ENCODE data around the gene CCDC160.
A peak's percentile ranks its signal among the peaks of the same experiment; 100 is the strongest.
"Not testable (repeated sequence)": the region's sequence is repeated elsewhere in the genome, so short reads cannot be mapped to it uniquely, and the experiment has no call there.

The CCDC160 gene

DNA sequence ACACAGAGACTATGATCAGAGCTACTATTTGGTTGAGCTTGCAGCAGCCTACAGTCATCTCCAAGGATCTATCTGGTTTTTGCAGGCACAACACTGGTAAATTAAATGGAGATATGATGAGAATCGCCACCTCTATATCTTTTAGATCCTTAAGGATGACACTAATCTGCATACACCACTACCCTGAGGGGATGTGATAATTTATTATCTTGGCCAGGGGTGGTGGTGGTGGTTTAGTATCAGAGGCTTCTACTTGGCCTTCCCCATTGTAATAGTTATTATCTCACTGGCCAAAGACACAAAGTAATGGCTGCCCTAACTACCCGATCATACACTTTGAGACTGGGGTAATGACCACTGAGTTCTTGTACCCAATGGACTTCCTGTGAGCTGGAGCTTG is 21.2 kb downstream of the CCDC160 start:
- Histone ChIP-seq H3K4me2 (ENCODE audit: low read length) (no peak overlapping the region), H3K9ac (no peak overlapping the region), H3K4me1 (no peaks in the 10 kb centered on the region), H3K4me3 (ENCODE audit: low read depth, low read length) (no peak overlapping the region), H3K9me3 (ENCODE audit: control insufficient read depth, low read length) (no peaks in the 10 kb centered on the region), H3K27me3 (ENCODE audit: control insufficient read depth, insufficient read depth, low read length) (no peaks in the 10 kb centered on the region), H2AFZ (no peak overlapping the region), H3K27ac (no peak overlapping the region), H3K79me2 (no peaks in the 10 kb centered on the region), H3K36me3 (ENCODE audit: control insufficient read depth, insufficient read depth, low read length) (no peaks in the 10 kb centered on the region)
- TF ChIP-seq, protein P1, sequence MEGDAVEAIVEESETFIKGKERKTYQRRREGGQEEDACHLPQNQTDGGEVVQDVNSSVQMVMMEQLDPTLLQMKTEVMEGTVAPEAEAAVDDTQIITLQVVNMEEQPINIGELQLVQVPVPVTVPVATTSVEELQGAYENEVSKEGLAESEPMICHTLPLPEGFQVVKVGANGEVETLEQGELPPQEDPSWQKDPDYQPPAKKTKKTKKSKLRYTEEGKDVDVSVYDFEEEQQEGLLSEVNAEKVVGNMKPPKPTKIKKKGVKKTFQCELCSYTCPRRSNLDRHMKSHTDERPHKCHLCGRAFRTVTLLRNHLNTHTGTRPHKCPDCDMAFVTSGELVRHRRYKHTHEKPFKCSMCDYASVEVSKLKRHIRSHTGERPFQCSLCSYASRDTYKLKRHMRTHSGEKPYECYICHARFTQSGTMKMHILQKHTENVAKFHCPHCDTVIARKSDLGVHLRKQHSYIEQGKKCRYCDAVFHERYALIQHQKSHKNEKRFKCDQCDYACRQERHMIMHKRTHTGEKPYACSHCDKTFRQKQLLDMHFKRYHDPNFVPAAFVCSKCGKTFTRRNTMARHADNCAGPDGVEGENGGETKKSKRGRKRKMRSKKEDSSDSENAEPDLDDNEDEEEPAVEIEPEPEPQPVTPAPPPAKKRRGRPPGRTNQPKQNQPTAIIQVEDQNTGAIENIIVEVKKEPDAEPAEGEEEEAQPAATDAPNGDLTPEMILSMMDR (IDR thresholded peaks at IDR 0.05), result no peak

GRCh38 chrX:134285934-134286333 is 49.0 kb downstream of the CCDC160 start:
- H3K9ac ChIP-seq; H2AFZ ChIP-seq; H3K36me3 ChIP-seq (ENCODE audit: control insufficient read depth, insufficient read depth, low read length); H3K79me2 ChIP-seq; H3K4me2 ChIP-seq (ENCODE audit: low read length); H3K9me3 ChIP-seq (ENCODE audit: control insufficient read depth, low read length); H3K4me1 ChIP-seq; H3K4me3 ChIP-seq (ENCODE audit: low read depth, low read length); H3K27me3 ChIP-seq (ENCODE audit: control insufficient read depth, insufficient read depth, low read length); H3K27ac ChIP-seq: not testable (repeated sequence)

DNA sequence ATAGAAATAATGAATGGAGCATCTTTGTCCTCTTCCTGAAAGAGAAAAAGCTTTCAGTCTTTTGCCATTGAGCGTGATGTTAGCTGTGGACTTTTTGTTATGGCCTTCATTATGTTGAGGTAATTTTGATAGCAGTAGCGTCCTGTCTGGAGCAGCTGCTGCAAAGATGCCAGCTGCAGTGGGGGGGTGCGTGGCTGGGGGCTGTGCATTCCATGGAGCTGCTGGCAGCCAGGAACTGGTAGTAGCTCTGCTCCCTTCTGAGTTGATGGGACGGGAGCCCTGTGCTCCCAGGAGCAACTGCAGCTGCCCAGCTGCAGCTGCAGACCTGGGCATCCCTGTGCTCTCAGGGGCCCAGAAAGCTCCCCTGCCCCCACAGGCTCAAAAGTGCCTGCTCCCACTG is 50.4 kb downstream of the CCDC160 start:
- Histone ChIP-seq H3K4me2 (ENCODE audit: low read length) (no peak overlapping the region), H3K4me1 (no peaks in the 10 kb centered on the region), H3K4me3 (ENCODE audit: low read depth, low read length) (no peak overlapping the region), H3K27me3 (ENCODE audit: control insufficient read depth, insufficient read depth, low read length) (no peaks in the 10 kb centered on the region), H2AFZ (no peak overlapping the region), H3K9ac (no peak overlapping the region), H3K27ac (no peak overlapping the region), H3K79me2 (no peaks in the 10 kb centered on the region), H3K9me3 (ENCODE audit: control insufficient read depth, low read length) (no peaks in the 10 kb centered on the region), H3K36me3 (ENCODE audit: control insufficient read depth, insufficient read depth, low read length) (no peaks in the 10 kb centered on the region)
- TF ChIP-seq, protein P1 (IDR thresholded peaks at IDR 0.05), result no peak

GRCh38 chrX:134294548-134294947 is 57.6 kb downstream of the CCDC160 start:
- no peak overlapping the region for H3K4me3 ChIP-seq (ENCODE audit: low read depth, low read length)
- H3K27me3 ChIP-seq (ENCODE audit: control insufficient read depth, insufficient read depth, low read length), result no peaks in the 10 kb centered on the region
- no peak overlapping the region for H3K27ac ChIP-seq
- no peak overlapping the region for H3K4me2 ChIP-seq (ENCODE audit: low read length)
- no peak overlapping the region for H3K9ac ChIP-seq
- no peaks in the 10 kb centered on the region for H3K79me2 ChIP-seq
- TF ChIP-seq, protein P1 (IDR thresholded peaks at IDR 0.05), result peak; percentile 21
- H3K4me1 ChIP-seq, result no peaks in the 10 kb centered on the region
- no peak overlapping the region for H2AFZ ChIP-seq
- no peaks in the 10 kb centered on the region for H3K36me3 ChIP-seq (ENCODE audit: control insufficient read depth, insufficient read depth, low read length)
- no peaks in the 10 kb centered on the region for H3K9me3 ChIP-seq (ENCODE audit: control insufficient read depth, low read length)
